ENCODE data around the gene SH3PXD2B. TPM values are rescaled to one million over a fixed set of nuclear protein-coding genes. Genes with fewer than 3 reads are reported as not detected.

Gene SH3PXD2B
- total RNA-seq, 4 donors from 2014 or later = 13.7 to 27.1 (median 21.1) TPM

DNA sequence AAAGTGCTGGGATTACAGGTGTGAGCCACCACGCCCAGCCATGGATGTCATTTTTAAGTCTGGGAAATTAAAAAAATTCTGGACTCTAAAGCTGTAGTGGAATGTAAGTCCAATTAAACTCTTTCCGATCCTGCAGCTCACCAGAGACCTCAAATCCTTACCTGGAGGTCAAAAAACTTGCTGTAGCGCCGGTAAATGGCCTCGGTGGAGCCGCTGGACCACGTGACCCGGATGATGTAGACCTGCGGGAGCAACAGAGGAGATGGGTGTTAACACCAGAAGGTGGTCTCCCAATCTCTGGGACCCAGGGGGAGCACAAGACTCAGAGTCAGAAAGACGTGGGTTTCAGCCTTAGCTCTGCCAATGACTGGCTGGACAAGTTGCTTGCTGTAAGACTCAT, 32.1 kb downstream of the SH3PXD2B start:
- Histone ChIP-seq H3K27me3 (no peaks in the 10 kb centered on the region), H3K27ac (no peak overlapping the region), H3K9me3 (no peaks in the 10 kb centered on the region), H3K36me3 (no peaks in the 10 kb centered on the region), H3K4me1 (peaks cover 17 to 30% of the 10 kb centered on the region in 2 donors), H3K4me3 (replicated peaks in 1 of 3) (no peak overlapping the region)
- no peak for DNase-seq
- intact Hi-C loops (cut with DNase I) = no loop called here
- 90 to 93% methylated on average over 10 of the region's 10 CpGs for WGBS, 2 donors
- TF ChIP-seq POLR2A (IDR thresholded peaks at IDR 0.05) = no peak
- TF ChIP-seq, protein P1, sequence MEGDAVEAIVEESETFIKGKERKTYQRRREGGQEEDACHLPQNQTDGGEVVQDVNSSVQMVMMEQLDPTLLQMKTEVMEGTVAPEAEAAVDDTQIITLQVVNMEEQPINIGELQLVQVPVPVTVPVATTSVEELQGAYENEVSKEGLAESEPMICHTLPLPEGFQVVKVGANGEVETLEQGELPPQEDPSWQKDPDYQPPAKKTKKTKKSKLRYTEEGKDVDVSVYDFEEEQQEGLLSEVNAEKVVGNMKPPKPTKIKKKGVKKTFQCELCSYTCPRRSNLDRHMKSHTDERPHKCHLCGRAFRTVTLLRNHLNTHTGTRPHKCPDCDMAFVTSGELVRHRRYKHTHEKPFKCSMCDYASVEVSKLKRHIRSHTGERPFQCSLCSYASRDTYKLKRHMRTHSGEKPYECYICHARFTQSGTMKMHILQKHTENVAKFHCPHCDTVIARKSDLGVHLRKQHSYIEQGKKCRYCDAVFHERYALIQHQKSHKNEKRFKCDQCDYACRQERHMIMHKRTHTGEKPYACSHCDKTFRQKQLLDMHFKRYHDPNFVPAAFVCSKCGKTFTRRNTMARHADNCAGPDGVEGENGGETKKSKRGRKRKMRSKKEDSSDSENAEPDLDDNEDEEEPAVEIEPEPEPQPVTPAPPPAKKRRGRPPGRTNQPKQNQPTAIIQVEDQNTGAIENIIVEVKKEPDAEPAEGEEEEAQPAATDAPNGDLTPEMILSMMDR (IDR thresholded peaks at IDR 0.05) = no peak

DNA sequence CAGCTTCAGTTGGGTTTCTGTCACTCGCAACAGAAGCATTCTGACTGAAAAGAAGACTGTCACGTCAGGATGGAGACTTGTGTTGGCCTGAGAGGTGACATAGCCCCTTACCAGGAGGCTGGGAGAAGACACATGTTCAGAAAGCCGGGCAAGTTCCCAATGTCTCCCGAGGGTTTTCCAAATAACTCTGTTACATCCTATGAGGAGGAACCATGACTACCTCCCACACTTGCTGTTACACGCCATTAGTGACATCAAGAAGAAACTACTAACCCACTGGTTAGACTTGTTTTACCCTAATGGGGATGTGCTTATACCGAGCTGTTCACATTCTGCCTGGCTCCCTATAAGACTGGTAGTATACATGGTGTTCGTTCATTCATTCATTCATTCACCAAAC, 33.3 kb downstream of the SH3PXD2B start:
- H3K4me1 ChIP-seq = peaks cover 17 to 36% of the 10 kb centered on the region in 2 donors
- TF ChIP-seq, protein P1 (IDR thresholded peaks at IDR 0.05) = no peak
- no peak for TF ChIP-seq POLR2A (IDR thresholded peaks at IDR 0.05)
- DNase-seq = no peak
- H3K9me3 ChIP-seq = no peaks in the 10 kb centered on the region
- H3K36me3 ChIP-seq = no peaks in the 10 kb centered on the region
- whole genome bisulfite sequencing, 2 donors = 89 to 91% methylated on average over 7 of the region's 7 CpGs
- intact Hi-C loops (cut with DNase I) = no loop called here
- no peaks in the 10 kb centered on the region for H3K27me3 ChIP-seq
- peak overlapping the region; percentile 27 to 80 (median 35) for H3K27ac ChIP-seq
- no peak overlapping the region for H3K4me3 ChIP-seq (replicated peaks in 1 of 3)

DNA sequence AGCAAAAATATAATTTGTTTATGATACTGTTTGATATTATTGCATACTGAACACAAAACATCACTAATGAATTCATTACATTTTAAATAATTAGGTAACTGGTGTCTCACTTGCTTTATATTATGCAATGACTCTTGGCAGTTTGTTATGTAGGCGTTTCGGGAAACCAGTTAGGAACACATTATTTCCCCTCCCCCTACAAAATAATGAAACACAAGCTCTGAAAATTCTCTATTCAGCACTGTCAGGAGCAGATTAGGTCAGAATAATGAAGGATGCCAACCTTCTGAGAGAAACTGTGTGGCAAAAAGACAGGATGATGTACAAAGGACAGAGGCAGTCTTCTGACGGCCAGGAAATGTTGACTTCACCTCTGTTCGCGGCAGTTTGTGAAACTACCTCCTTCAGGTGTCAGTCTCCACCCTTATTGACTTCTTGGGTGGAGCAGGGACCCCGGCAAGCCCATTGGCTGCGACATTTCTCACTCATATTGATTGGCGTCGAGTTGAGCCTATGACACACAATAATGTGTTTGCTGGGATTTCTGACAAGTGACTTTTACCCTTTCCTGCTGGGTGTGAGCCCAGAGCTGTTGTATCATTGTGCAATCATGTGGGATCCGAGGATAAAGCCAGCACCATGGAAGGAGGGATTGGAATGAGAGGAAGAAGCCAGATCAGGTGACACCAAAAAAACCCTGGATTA, 33.9 kb downstream of the SH3PXD2B start:
- WGBS, 2 donors = 76 to 79% methylated on average over 10 of the region's 10 CpGs
- no peak overlapping the region for H3K4me3 ChIP-seq (replicated peaks in 1 of 3)
- intact Hi-C loops (cut with DNase I) = no loop called here

DNA sequence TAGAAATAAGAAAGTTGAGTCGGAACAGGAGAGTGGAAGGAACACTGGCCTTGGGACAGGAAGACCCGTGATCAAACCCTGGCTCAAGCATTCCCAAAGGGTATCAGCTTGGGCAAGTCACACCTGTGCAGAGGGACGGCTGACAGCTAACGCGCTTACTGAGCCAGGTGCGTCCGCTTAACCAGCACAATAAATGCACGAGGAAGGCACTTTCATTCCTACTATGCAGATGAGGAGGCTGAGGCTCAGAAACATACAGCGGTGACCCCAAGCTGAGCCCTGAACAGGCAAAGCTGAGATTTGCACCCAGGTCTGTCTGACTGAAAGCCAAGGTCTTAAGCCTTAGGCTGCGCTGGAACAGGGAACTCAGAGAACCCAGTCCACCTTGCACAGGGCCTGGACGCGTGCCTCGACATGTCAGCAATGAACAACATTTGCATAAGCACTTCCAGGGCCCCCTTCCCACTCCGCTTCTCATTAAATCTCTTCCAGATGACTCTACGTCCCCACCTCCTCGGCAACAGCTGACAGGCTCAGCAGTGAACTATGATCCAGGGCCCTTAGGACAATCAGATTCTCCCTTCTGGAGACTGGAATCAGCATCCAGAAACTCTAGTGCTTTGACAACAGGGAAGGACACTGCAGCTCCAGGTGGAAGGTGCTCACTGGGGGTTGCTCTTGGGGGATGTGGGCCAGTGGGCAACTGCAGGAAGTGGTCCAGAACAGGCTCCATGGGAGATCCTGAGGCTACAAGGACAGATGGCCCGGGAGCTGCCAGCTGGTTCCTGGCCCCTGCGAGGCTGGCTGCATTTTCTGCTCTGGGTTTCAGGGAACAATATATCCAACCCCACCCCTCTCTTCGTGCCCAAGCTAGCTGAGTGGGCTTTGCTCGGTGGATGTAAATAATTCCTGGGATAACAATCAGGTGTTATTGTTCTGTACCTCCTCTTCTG, 35.2 kb downstream of the SH3PXD2B start:
- TF ChIP-seq, protein P1 (IDR thresholded peaks at IDR 0.05) = no peak
- TF ChIP-seq POLR2A (IDR thresholded peaks at IDR 0.05) = no peak
- intact Hi-C loops (cut with DNase I) = no loop called here
- DNase-seq = no peak
- H3K27me3 ChIP-seq = no peaks in the 10 kb centered on the region
- H3K9me3 ChIP-seq = no peaks in the 10 kb centered on the region
- no peak overlapping the region for H3K4me3 ChIP-seq (replicated peaks in 1 of 3)
- peak overlapping the region; percentile 80 to 83 (median 83) for H3K27ac ChIP-seq
- peaks cover 29 to 46% of the 10 kb centered on the region in 2 donors for H3K4me1 ChIP-seq
- WGBS, 2 donors = 79 to 92% methylated on average over 19 to 20 of the region's 20 CpGs
- no peaks in the 10 kb centered on the region for H3K36me3 ChIP-seq

More for the DNA sequence above, 33.9 kb downstream of the SH3PXD2B start:
- Histone ChIP-seq H3K4me1 (peaks cover 17 to 36% of the 10 kb centered on the region in 2 donors), H3K27ac (peak overlapping the region; percentile 62 to 83 (median 80)), H3K27me3 (no peaks in the 10 kb centered on the region), H3K36me3 (no peaks in the 10 kb centered on the region), H3K9me3 (no peaks in the 10 kb centered on the region)
- peak; percentile 27 to 39 for DNase-seq
- TF ChIP-seq, protein P1 (IDR thresholded peaks at IDR 0.05) = no peak
- TF ChIP-seq POLR2A (IDR thresholded peaks at IDR 0.05) = no peak

Data from thyroid gland (tissue), 4 donors.